ENCODE results near the gene ZSCAN16.

DNA sequence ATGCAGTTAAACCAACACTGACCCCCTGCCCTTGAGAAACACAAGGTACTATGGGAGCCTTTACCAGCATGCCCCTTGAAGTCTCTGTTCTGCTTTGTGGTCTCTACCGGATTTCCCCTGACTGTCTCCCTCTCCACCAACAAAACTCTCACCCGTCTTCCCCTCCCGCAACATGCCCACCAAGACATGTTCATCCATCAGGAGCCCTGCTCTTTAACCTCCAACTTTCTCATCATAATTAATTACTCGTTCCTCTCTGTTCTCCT, 43.0 kb upstream of the ZSCAN16 start:
- TF ChIP-seq CTCF (conservative IDR thresholded peaks at IDR 0.05; ENCODE audit: low read depth in 2 of 2), result no peak
- TF ChIP-seq EZH2 (IDR thresholded peaks at IDR 0.05; ENCODE audit: low read depth, unreplicated experiment), result no peak
- TF ChIP-seq EZH2phosphoT487 (IDR thresholded peaks at IDR 0.05; ENCODE audit: unreplicated experiment), result no peak
- no peak for TF ChIP-seq JUNB (IDR thresholded peaks at IDR 0.05; ENCODE audit: unreplicated experiment)
- TF ChIP-seq POLR2AphosphoS5 (IDR thresholded peaks at IDR 0.05; ENCODE audit: low read depth), result no peak
- TF ChIP-seq, protein P1, sequence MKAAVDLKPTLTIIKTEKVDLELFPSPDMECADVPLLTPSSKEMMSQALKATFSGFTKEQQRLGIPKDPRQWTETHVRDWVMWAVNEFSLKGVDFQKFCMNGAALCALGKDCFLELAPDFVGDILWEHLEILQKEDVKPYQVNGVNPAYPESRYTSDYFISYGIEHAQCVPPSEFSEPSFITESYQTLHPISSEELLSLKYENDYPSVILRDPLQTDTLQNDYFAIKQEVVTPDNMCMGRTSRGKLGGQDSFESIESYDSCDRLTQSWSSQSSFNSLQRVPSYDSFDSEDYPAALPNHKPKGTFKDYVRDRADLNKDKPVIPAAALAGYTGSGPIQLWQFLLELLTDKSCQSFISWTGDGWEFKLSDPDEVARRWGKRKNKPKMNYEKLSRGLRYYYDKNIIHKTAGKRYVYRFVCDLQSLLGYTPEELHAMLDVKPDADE (IDR thresholded peaks at IDR 0.05), result no peak
- TF ChIP-seq CREB1 (CRISPR knock-in tag; IDR thresholded peaks at IDR 0.05; ENCODE audit: low read depth), result no peak
- no peak for TF ChIP-seq REST (IDR thresholded peaks at IDR 0.05; ENCODE audit: unreplicated experiment)
- no peak for TF ChIP-seq STAT1 (IDR thresholded peaks at IDR 0.05; ENCODE audit: unreplicated experiment)
- no peak for TF ChIP-seq ZNF114 (CRISPR knock-in tag; IDR thresholded peaks at IDR 0.05)
